K562 (cell line): ENCODE results near the gene GPX6. TPM values are rescaled to one million over a fixed set of nuclear protein-coding genes. Genes with fewer than 3 reads are reported as not detected.
A peak's percentile ranks its signal among the peaks of the same experiment; 100 is the strongest.

ENCODE experiments used
- BCOR ChIP-seq: fragments of 450-650 bp; IDR thresholded peaks from 2 replicates; pipeline ENCODE4 v1.6.1; 2016
- CBX3 ChIP-seq, 2 experiments: IDR thresholded peaks; 1 replicate in 1 of 2; 2 replicates in 1 of 2; pipeline ENCODE4 v1.6.1; 2012; ENCODE audit warnings: inconsistent platforms in 2 of 2, low read length in 2 of 2, borderline replicate concordance in 1 of 2, control low read depth in 1 of 2
- CREB1 ChIP-seq, 2 experiments: sonication (generic) in 1 of 2; formaldehyde crosslinking in 1 of 2; IDR thresholded peaks; 2 replicates each; pipeline versions ENCODE4 v1.6.1 to v1.8.0; 2012 to 2022; ENCODE audit warnings: inconsistent platforms in 1 of 2, mild to moderate bottlenecking in 1 of 2, missing genetic modification reagents in 1 of 2, moderate library complexity in 1 of 2
- HDAC2 ChIP-seq: fragments of 450-650 bp; IDR thresholded peaks from 2 replicates; pipeline ENCODE4 v1.6.1; 2016; ENCODE audit warnings: mild to moderate bottlenecking
- JUN ChIP-seq, 2 experiments: sonication (generic) in 1 of 2; formaldehyde crosslinking in 1 of 2; IDR thresholded peaks; 2 replicates each; pipeline versions ENCODE4 v1.6.1 to v1.8.0; 2012 to 2022; ENCODE audit warnings: borderline replicate concordance in 2 of 2, mild to moderate bottlenecking in 2 of 2, improper control_type of control experiment in 1 of 2, low read depth in 1 of 2, low read length in 1 of 2, missing genetic modification reagents in 1 of 2
- POLR2AphosphoS2 ChIP-seq: IDR thresholded peaks from 2 replicates; pipeline ENCODE4 v1.6.1; 2012; ENCODE audit warnings: low read length, improper control_type of control experiment
- PPARD ChIP-seq: fragments of 250-450 bp; sonication (Bioruptor Pico); IDR thresholded peaks from 2 replicates; pipeline ENCODE4 v1.8.0; 2022; ENCODE audit warnings: inconsistent platforms, mild to moderate bottlenecking, moderate library complexity
- ZNF23 ChIP-seq: fragments of 250-450 bp; sonication (Bioruptor Pico); IDR thresholded peaks from 2 replicates; pipeline ENCODE4 v1.4.0; 2020; ENCODE audit warnings: mild to moderate bottlenecking
- polyA plus RNA-seq, 8 experiments: library from polyadenylated mRNA; depleted of rRNA in 4 of 8; stranded (reverse) in 5 of 8; unstranded in 3 of 8; fragments of >200 nt; fragmentation: Nextera tagmentation in 2 of 8; fragmentation: Illumina TruSeq in 1 of 8; extraction: Ambion mirVana in 2 of 8; extraction: Trizol in 1 of 8; gene quantifications; 2 replicates each; pipeline versions ENCODE4 v1.2.1 to v1.2.3, GENCODE V29; 2011 to 2014; ENCODE audit warnings: inconsistent platforms in 1 of 8, missing spikeins in 1 of 8
- total RNA-seq, 7 experiments: library from RNA; depleted of rRNA in 6 of 7; stranded (reverse); fragments of >200 nt in 6 of 7; fragmentation: Illumina TruSeq in 2 of 7; extraction: Trizol in 2 of 7; gene quantifications; 2 replicates each; pipeline versions ENCODE4 v1.2.1 to v1.2.3, GENCODE V29; 2011 to 2021; ENCODE audit warnings: low replicate concordance in 1 of 7
- TF ChIP-seq, protein P1 (sequence below): sonication (generic); formaldehyde crosslinking; IDR thresholded peaks from 2 replicates; pipeline ENCODE4 v1.8.0; 2022; ENCODE audit warnings: mild to moderate bottlenecking, missing genetic modification reagents
- TF ChIP-seq, protein P2 (sequence below): sonication (generic); formaldehyde crosslinking; IDR thresholded peaks from 2 replicates; pipeline ENCODE4 v1.8.1; 2023; ENCODE audit warnings: missing genetic modification reagents, mild to moderate bottlenecking, borderline replicate concordance
- TF ChIP-seq, protein P3 (sequence below): sonication (generic); formaldehyde crosslinking; IDR thresholded peaks from 2 replicates; pipeline ENCODE4 v1.8.0; 2023; ENCODE audit warnings: mild to moderate bottlenecking, missing genetic modification reagents

GPX6 gene
- total and polyA plus RNA-seq, 9 of the 15 experiments (the other 6 are each of a cell fraction or from before 2014, with no cell fraction given): not detected

DNA sequence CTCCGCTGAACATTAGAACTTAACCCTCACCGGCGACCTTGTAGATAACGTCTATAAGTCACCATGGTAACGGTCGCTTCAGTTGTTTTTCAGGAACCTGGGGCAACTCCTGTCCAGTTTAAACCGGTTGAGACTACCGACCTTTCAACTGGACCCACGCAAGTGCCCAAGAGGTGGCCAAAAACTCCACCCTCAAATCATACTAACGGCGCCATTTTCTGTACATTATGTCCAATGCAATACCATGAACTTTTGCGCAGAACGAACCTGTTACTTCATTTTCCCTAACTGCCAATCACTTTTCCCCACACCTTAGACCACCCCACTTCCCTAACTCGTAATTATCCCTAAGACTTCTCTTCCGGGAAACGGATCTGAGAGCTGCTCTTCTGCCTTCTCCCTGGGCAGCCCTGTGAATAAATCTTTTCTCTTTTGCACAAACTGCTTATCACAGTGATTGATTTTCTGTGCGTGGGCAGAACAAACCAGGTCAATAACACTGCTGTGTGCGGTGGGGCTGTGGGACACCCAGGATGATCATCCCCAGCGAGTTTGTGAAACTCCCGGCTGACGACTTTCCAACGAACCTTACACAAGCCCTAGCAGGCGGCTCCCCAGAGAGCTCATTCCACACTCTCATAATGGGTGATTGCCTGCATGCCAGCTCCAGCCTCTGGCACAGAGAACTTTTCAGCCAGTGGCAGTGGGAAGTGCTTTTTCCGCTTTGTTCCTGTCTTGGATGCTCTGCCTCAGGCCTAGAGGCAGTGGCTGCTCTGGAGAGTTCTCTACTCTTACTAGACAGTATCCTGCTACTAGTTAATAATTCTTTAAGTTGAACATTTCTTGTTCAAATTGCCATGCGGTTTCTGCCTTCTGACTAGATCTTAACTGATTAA is 38.6 kb upstream of the GPX6 start (continued):
- TF ChIP-seq, protein P1, sequence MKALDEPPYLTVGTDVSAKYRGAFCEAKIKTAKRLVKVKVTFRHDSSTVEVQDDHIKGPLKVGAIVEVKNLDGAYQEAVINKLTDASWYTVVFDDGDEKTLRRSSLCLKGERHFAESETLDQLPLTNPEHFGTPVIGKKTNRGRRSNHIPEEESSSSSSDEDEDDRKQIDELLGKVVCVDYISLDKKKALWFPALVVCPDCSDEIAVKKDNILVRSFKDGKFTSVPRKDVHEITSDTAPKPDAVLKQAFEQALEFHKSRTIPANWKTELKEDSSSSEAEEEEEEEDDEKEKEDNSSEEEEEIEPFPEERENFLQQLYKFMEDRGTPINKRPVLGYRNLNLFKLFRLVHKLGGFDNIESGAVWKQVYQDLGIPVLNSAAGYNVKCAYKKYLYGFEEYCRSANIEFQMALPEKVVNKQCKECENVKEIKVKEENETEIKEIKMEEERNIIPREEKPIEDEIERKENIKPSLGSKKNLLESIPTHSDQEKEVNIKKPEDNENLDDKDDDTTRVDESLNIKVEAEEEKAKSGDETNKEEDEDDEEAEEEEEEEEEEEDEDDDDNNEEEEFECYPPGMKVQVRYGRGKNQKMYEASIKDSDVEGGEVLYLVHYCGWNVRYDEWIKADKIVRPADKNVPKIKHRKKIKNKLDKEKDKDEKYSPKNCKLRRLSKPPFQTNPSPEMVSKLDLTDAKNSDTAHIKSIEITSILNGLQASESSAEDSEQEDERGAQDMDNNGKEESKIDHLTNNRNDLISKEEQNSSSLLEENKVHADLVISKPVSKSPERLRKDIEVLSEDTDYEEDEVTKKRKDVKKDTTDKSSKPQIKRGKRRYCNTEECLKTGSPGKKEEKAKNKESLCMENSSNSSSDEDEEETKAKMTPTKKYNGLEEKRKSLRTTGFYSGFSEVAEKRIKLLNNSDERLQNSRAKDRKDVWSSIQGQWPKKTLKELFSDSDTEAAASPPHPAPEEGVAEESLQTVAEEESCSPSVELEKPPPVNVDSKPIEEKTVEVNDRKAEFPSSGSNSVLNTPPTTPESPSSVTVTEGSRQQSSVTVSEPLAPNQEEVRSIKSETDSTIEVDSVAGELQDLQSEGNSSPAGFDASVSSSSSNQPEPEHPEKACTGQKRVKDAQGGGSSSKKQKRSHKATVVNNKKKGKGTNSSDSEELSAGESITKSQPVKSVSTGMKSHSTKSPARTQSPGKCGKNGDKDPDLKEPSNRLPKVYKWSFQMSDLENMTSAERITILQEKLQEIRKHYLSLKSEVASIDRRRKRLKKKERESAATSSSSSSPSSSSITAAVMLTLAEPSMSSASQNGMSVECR (CRISPR knock-in tag): no peak
- TF ChIP-seq CREB1 (IDR thresholded peaks at IDR 0.05) (no peak), CREB1 (CRISPR knock-in tag; IDR thresholded peaks at IDR 0.05) (no peak), ZNF23 (no peak), CBX3 (IDR thresholded peaks at IDR 0.05; ENCODE audit: borderline replicate concordance in 1 of 2, low read length in 2 of 2) (peak in 1 of 2 experiments; percentile 54; a peak in 1 of 3 replicates), POLR2AphosphoS2 (no peak), HDAC2 (peak; percentile 78), BCOR (peak; percentile 77; the same call in 1 of the 2 replicates), JUN (IDR thresholded peaks at IDR 0.05; ENCODE audit: borderline replicate concordance, low read depth, low read length) (no peak), JUN (CRISPR knock-in tag; IDR thresholded peaks at IDR 0.05; ENCODE audit: borderline replicate concordance) (no peak), PPARD (CRISPR knock-in tag) (no peak)
- TF ChIP-seq, protein P2, sequence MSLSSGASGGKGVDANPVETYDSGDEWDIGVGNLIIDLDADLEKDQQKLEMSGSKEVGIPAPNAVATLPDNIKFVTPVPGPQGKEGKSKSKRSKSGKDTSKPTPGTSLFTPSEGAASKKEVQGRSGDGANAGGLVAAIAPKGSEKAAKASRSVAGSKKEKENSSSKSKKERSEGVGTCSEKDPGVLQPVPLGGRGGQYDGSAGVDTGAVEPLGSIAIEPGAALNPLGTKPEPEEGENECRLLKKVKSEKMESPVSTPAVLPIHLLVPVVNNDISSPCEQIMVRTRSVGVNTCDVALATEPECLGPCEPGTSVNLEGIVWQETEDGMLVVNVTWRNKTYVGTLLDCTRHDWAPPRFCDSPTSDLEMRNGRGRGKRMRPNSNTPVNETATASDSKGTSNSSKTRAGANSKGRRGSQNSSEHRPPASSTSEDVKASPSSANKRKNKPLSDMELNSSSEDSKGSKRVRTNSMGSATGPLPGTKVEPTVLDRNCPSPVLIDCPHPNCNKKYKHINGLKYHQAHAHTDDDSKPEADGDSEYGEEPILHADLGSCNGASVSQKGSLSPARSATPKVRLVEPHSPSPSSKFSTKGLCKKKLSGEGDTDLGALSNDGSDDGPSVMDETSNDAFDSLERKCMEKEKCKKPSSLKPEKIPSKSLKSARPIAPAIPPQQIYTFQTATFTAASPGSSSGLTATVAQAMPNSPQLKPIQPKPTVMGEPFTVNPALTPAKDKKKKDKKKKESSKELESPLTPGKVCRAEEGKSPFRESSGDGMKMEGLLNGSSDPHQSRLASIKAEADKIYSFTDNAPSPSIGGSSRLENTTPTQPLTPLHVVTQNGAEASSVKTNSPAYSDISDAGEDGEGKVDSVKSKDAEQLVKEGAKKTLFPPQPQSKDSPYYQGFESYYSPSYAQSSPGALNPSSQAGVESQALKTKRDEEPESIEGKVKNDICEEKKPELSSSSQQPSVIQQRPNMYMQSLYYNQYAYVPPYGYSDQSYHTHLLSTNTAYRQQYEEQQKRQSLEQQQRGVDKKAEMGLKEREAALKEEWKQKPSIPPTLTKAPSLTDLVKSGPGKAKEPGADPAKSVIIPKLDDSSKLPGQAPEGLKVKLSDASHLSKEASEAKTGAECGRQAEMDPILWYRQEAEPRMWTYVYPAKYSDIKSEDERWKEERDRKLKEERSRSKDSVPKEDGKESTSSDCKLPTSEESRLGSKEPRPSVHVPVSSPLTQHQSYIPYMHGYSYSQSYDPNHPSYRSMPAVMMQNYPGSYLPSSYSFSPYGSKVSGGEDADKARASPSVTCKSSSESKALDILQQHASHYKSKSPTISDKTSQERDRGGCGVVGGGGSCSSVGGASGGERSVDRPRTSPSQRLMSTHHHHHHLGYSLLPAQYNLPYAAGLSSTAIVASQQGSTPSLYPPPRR (CRISPR knock-in tag): no peak
- TF ChIP-seq, protein P3, sequence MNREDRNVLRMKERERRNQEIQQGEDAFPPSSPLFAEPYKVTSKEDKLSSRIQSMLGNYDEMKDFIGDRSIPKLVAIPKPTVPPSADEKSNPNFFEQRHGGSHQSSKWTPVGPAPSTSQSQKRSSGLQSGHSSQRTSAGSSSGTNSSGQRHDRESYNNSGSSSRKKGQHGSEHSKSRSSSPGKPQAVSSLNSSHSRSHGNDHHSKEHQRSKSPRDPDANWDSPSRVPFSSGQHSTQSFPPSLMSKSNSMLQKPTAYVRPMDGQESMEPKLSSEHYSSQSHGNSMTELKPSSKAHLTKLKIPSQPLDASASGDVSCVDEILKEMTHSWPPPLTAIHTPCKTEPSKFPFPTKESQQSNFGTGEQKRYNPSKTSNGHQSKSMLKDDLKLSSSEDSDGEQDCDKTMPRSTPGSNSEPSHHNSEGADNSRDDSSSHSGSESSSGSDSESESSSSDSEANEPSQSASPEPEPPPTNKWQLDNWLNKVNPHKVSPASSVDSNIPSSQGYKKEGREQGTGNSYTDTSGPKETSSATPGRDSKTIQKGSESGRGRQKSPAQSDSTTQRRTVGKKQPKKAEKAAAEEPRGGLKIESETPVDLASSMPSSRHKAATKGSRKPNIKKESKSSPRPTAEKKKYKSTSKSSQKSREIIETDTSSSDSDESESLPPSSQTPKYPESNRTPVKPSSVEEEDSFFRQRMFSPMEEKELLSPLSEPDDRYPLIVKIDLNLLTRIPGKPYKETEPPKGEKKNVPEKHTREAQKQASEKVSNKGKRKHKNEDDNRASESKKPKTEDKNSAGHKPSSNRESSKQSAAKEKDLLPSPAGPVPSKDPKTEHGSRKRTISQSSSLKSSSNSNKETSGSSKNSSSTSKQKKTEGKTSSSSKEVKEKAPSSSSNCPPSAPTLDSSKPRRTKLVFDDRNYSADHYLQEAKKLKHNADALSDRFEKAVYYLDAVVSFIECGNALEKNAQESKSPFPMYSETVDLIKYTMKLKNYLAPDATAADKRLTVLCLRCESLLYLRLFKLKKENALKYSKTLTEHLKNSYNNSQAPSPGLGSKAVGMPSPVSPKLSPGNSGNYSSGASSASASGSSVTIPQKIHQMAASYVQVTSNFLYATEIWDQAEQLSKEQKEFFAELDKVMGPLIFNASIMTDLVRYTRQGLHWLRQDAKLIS (CRISPR knock-in tag): 0 out of 2 replicates have a peak, but pooled peaks have one; percentile 73
